HG02678 (cell line): ENCODE data around the gene CABP7.

Source experiments
- ATAC-seq: cut with Tn5 transposase; IDR thresholded peaks from one replicate; pipeline ENCODE4 v1.9.1; 2021; ENCODE audit warnings: mild to moderate bottlenecking, moderate library complexity; ENCODE audit not compliant: unreplicated experiment

CABP7 gene

GRCh38 chr22:29722587-29722986 lies 2.8 kb downstream of the CABP7 start:
- ATAC-seq: no peak

- ATAC-seq: no peak
These were observed 4.0 kb downstream of the CABP7 start for GRCh38 chr22:29723766-29724165.

GRCh38 chr22:29724843-29725242 lies 5.0 kb downstream of the CABP7 start:
- no peak for ATAC-seq

- ATAC-seq: no peak
These were observed 6.3 kb downstream of the CABP7 start for GRCh38 chr22:29726106-29726505.

GRCh38 chr22:29726512-29727130 lies 6.8 kb downstream of the CABP7 start:
- no peak for ATAC-seq

GRCh38 chr22:29727131-29727523 lies 7.3 kb downstream of the CABP7 start:
- no peak for ATAC-seq

GRCh38 chr22:29729161-29729560 lies 9.4 kb downstream of the CABP7 start:
- no peak for ATAC-seq

- no peak for ATAC-seq
These were observed 11.5 kb downstream of the CABP7 start for GRCh38 chr22:29731058-29731850.

- no peak for ATAC-seq
These were observed 13.1 kb downstream of the CABP7 start for GRCh38 chr22:29732883-29733282.

GRCh38 chr22:29733362-29734201 lies 13.8 kb downstream of the CABP7 start:
- no peak for ATAC-seq

- ATAC-seq: no peak
These were observed 14.6 kb downstream of the CABP7 start for GRCh38 chr22:29734406-29734805.

GRCh38 chr22:29734838-29735237 lies 15.0 kb downstream of the CABP7 start:
- ATAC-seq: no peak

GRCh38 chr22:29735416-29735815 lies 15.6 kb downstream of the CABP7 start:
- no peak for ATAC-seq

GRCh38 chr22:29737251-29738117 lies 17.7 kb downstream of the CABP7 start:
- no peak for ATAC-seq

- no peak for ATAC-seq
These were observed 18.5 kb downstream of the CABP7 start for GRCh38 chr22:29738118-29738815.

- no peak for ATAC-seq
These were observed 19.6 kb downstream of the CABP7 start for GRCh38 chr22:29739346-29739875.

- no peak for ATAC-seq
These were observed 20.4 kb downstream of the CABP7 start for GRCh38 chr22:29740216-29740615.

- ATAC-seq: no peak
These were observed 22.1 kb downstream of the CABP7 start for GRCh38 chr22:29741926-29742325.

- no peak for ATAC-seq
These were observed 22.5 kb downstream of the CABP7 start for GRCh38 chr22:29742326-29742725.

- no peak for ATAC-seq
These were observed 25.1 kb downstream of the CABP7 start for GRCh38 chr22:29744902-29745301.
